HG02981 (cell line): Measurements from ENCODE around the gene MYH14.

ENCODE experiments used
- ATAC-seq: cut with Tn5 transposase; IDR thresholded peaks from one replicate; pipeline ENCODE4 v1.9.1; 2021; ENCODE audit warnings: mild to moderate bottlenecking, moderate library complexity; ENCODE audit not compliant: unreplicated experiment

MYH14 gene

DNA sequence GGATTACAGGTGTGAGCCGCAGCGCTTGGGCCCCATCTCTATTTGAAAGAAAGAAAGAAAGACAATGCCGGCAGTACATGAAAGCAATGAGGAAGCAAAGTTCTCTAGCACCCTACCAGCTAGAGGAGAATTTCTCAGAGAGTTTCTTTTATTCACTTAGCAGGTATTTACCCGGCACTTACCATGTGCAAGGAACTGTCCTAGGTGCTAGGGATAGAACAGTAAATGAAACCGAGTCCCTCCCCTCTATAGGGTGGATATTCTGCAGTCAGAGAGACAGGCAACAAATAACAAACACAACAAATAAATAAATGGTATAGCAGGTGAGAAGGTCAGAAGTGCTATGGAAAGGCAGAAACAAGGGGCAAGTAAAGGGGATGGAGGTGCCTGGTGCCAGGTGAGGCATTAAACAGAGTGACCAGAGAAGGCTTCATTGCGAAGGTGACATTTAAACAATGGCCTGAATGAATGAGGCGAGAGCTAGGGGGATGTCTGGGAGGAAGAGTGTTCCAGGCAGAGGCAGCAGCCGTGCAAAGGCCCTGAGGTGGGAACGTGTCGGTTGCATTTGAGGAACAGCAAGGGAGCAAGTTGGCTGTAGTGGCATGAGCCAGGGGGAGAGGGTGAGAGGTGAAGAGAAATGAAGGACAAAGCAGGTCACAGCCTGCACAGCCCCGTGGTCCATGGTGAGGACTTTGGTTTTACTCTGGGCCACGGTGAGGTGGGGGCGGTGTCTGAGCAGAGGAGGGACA, 10.8 kb upstream of the MYH14 start:
- ATAC-seq: no peak

DNA sequence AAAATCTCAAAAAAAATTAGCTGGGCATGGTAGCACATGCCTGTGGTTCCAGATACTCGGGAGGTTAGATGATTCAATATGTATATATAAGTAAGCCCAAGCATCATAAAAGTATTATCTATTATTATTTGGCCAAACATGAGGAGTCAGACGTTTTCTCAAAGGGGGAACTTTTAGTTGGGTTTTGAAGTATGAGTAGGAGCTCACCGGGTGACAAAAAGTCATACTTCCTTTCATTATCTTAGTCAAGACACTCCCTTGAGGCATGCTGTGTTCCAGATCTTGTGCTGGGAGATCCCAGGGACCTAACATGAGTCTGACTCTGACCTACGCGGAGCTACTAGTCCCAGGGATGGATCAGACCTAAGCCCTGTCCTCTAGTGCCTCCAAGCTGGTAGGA, 8.2 kb upstream of the MYH14 start:
- ATAC-seq: no peak

GRCh38 chr19:50196322-50196932, 7.0 kb upstream of the MYH14 start:
- no peak for ATAC-seq

- ATAC-seq: no peak
Observed at GRCh38 chr19:50197348-50197747, 6.1 kb upstream of the MYH14 start.

- ATAC-seq: no peak
Observed at GRCh38 chr19:50198431-50199258, 4.8 kb upstream of the MYH14 start.

DNA sequence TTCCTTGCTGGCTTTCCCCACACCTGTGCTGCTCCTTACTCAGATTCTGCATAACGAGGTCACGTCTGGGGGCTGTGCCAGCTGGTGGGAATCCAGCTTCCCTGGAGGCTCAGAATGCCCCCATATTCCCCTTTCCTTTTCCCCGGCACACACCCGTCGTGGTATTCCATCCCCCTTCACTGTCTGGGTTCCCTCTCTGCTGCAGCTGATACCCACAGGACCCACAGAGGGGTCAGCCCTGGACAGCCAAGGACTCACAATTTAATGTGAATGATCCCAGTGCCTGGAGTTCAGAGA, 4.2 kb upstream of the MYH14 start:
- no peak for ATAC-seq

DNA sequence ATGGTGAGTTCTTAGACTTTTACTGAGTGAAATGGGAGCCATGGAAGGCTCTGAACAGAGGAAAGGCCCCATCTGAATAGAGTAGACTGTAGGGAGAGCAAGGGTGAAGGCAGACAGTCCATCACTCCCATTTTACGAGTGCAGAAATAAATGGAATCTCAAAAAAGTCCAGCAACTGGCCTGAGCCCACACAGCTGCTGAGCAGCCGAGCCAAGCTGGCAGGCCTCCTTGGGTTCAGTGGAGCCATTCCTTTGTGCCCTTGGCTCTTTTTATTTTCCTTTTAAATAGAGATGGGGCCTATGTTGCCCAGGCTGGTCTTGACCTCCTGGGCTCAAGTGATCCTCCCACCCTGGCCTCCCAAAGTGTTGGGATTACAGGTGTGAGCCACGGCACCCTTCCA, 1.0 kb upstream of the MYH14 start:
- ATAC-seq: no peak

GRCh38 chr19:50202962-50203280, 501 bp upstream of the MYH14 start:
- ATAC-seq: no peak

DNA sequence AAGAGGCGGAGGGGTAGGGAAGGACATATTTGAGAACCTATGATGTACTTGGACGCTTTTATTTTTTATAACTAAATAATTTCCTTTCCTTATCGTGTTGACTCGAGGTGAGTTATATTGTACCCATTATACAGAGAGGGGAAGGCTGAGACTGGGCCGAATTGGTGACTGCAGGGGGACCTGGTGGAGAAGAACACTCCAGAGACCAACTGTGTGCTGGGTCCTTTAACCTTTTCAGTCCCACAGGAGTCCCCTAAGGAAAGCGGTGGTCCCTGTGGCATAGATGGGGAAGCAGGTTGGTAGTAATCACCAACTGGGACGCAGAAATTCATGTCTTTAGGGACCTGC, 633 bp downstream of the MYH14 start:
- ATAC-seq: no peak

GRCh38 chr19:50204811-50205675, 1.6 kb downstream of the MYH14 start:
- ATAC-seq: no peak

DNA sequence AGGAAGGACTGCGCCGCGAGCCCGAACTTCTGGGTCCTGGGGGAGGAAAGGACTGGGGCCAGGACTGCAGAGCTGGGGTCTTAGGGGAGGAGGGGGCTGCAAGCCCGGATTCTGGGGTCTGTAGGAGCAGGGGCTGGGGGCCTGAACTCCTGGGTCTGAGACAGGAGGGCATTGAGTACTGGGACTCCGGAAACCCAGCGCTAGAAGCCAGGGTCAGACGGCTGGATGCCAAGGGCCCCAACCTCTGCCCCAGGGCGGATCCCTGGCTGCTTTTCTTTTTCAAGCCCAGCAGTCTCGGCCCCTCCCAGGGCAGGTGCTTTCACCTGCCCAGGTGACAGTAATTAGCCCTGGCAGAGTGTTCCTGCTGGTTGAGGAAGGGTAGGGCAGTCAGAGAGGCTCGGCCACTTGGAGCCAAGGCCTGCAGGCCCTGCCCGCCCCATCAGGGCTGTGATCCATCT, 2.3 kb downstream of the MYH14 start:
- no peak for ATAC-seq

DNA sequence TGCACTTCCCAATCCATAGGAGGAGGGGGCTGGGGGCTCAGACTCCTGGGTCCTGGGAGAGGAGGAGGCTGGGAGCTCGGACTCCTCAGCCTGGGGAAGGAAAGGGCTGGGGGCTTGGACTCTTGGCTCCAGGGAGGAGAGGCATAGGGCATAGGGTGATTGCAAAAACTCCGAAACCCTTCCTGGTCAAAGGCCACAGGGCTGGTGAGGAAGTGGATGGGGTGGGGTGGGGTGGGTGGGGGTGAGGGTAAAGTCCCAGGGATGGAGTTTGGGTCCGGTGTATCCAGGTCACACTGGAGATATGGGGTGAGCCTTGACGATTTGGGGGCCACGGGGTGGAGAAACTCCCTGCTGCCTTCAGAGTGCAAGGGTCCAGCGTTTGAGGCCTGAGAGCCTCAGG, 2.8 kb downstream of the MYH14 start:
- no peak for ATAC-seq

DNA sequence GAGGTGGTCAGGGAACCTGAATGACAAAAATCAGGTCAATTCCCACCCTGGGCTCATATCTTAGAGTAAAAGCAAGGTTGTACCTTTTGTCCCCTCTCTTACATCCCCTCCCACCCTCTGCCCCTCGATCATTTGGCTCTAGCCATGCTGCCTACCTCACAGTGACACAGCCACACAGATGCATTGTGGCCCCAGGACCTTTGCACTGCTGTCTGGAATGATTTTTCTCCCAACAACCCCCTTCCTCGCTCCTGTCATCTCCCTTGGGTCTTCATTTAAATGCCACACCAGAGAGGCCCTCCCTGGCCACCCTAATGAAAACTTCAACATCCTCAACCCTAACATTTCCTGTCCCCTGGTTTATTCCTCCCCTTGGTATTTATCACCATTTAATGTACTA, 4.3 kb downstream of the MYH14 start:
- no peak for ATAC-seq

DNA sequence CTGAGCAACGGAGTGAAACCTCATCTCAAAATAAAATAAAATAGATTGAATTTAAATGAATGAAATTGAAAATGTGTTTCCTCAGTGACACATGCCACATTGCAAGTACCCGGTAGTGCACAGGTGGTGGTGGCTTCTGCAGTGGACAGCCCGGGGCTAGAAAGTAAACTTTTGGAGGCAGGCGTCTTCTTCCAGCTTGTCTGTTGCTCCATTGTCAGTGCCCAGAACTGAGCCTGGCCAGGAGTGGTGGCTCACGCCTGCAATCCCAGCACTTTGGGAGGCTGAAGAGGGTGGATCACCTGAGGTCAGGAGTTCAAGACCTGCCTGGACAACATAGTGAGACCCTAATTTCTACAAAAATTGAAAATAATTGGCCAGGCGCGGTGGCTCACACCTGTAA, 5.7 kb downstream of the MYH14 start:
- ATAC-seq: no peak

GRCh38 chr19:50210425-50210824, 7.0 kb downstream of the MYH14 start:
- no peak for ATAC-seq

DNA sequence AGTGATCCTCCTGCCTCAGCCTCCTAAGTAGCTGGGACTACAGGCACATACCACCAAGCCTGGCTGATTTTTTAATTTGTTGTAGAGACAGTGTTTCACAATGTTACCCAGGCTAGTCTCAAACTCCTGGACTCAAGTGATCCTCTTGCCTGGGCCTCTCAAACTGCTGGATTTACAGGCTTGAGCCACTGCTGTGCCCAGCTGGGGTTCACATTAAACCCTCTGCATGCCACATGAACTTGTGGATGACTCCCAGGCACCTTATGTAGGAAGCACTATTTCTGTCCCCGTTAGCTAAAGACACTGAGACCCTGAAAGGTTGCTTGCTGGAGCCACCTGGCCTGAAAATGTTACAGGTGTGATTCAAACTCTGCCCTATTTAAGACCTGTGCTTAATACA, 10.5 kb downstream of the MYH14 start:
- no peak for ATAC-seq

DNA sequence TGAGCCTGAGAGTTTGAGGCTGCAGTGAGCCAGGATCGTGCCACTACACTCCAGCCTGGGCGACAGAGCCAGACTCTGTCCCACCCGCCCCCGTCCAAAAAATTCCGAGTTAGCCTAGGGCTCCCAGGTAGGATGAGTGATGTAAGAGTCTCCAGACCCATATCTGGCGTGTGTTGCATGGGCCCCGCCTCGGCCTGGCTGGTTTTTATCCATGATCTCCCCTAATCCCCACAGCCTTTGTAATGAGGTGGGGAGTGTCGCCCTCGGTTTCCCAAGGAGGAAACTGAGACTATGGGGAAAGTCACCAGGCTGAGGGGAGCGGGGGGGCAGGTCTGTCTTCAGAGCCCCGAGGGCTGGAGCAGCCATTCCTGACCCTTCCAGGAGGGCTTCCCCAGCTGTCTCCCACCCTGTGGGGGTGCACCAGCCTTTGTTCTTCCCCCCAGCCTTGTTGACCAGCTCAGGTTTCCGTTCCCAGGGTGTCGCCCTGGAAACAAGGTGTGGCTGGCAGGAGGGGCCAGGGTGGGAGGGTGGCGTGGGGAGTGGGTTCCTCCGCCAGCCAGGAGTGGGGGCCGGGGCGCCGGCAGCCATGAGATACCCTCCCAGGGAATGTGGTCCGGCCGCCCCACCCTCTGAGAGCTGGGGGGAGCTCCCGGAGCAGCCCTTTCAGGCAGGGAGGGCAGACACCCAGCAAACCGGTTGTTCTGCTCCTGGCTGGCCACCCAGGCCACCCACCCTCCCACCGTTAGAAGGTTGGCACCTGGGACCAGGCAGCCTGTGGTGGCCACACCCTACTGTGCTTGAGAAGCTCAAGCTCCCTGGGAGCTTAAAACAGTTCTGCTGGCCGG, 11.5 kb downstream of the MYH14 start:
- ATAC-seq: no peak

- no peak for ATAC-seq
Observed at GRCh38 chr19:50215820-50216219, 12.4 kb downstream of the MYH14 start.

- no peak for ATAC-seq
Observed at GRCh38 chr19:50221087-50221486, 17.7 kb downstream of the MYH14 start.

DNA sequence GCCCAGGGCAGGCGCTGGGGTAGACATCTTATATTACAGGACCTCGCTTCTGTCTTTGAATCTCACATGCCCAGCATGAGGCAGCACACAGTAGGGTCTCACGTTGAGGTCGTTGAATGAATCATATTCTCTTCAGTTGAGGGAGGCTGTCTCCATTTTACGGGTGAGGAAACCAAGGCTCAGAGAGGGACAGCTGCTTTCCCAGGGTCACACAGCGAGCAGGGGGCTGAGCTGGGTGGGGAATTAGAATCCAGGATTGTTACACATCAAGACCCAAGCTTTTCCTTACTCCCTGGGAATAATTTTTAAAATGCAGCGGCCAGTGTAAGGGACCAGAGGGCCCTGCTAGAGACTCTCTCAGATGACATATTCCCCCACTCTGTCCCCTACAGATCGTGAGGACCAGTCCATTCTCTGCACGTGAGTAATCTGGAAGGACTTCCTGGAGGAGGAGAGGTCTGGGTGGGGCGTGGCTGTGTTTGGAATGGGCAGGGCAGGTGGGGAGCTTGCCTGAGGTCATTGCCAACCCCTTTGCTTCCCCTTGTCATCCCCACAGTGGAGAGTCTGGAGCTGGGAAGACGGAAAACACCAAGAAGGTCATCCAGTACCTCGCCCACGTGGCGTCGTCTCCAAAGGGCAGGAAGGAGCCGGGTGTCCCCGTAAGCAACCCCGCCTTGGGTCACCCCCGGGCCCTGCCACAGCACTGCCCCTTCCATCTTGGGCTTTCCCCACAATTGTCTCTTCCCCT, 19.4 kb downstream of the MYH14 start:
- no peak for ATAC-seq
